IPS-NIHi7 (cell line): ENCODE measurements around the gene TRDN.
"Not testable (repeated sequence)": the region's sequence is repeated elsewhere in the genome, so short reads cannot be mapped to it uniquely, and the experiment has no call there.

ENCODE experiments used
- DNase-seq: peaks from one replicate; pipeline ENCODE4 v3.0.0; 2012; ENCODE audit warnings: mixed read lengths; ENCODE audit errors: extremely low spot score

Gene TRDN

GRCh38 chr6:123404975-123405374 is 231.8 kb downstream of the TRDN start:
- no peak for DNase-seq

- no peak for DNase-seq
These were observed 234.7 kb downstream of the TRDN start for GRCh38 chr6:123402052-123402451.

- DNase-seq = no peak
These were observed 238.7 kb downstream of the TRDN start for GRCh38 chr6:123398072-123398471.

- DNase-seq = no peak
These were observed 243.4 kb downstream of the TRDN start for GRCh38 chr6:123393331-123393730.

- no peak for DNase-seq
These were observed 253.0 kb downstream of the TRDN start for GRCh38 chr6:123383718-123384117.

GRCh38 chr6:123380257-123380656 is 256.5 kb downstream of the TRDN start:
- peak; percentile 26 for DNase-seq

- DNase-seq = no peak
These were observed 264.0 kb downstream of the TRDN start for GRCh38 chr6:123372737-123373136.

GRCh38 chr6:123363912-123364311 is 272.8 kb downstream of the TRDN start:
- DNase-seq = no peak

- DNase-seq = no peak
These were observed 276.4 kb downstream of the TRDN start for GRCh38 chr6:123360359-123360758.

GRCh38 chr6:123352705-123353104 is 284.0 kb downstream of the TRDN start:
- DNase-seq = no peak

GRCh38 chr6:123352279-123352678 is 284.5 kb downstream of the TRDN start:
- no peak for DNase-seq

GRCh38 chr6:123343836-123344235 is 292.9 kb downstream of the TRDN start:
- DNase-seq = no peak

- DNase-seq = no peak
These were observed 298.4 kb downstream of the TRDN start for GRCh38 chr6:123338394-123338793.

GRCh38 chr6:123333000-123333756 is 303.6 kb downstream of the TRDN start:
- no peak for DNase-seq

GRCh38 chr6:123332070-123332469 is 304.7 kb downstream of the TRDN start:
- no peak for DNase-seq

GRCh38 chr6:123329337-123329736 is 307.4 kb downstream of the TRDN start:
- DNase-seq = no peak

- DNase-seq = no peak
These were observed 313.1 kb downstream of the TRDN start for GRCh38 chr6:123323452-123324329.

- no peak for DNase-seq
These were observed 315.7 kb downstream of the TRDN start for GRCh38 chr6:123321020-123321419.

GRCh38 chr6:123316733-123317323 is 319.9 kb downstream of the TRDN start:
- no peak for DNase-seq

GRCh38 chr6:123314459-123314858 is 322.3 kb downstream of the TRDN start:
- not testable (repeated sequence) for DNase-seq

- DNase-seq = no peak
These were observed 327.6 kb downstream of the TRDN start for GRCh38 chr6:123309130-123309529.

GRCh38 chr6:123306334-123306733 is 330.4 kb downstream of the TRDN start:
- no peak for DNase-seq

- no peak for DNase-seq
These were observed 341.1 kb downstream of the TRDN start for GRCh38 chr6:123295672-123296071.
